ENCODE measurements around the gene TMEM25.
"Not testable (repeated sequence)": the region's sequence is repeated elsewhere in the genome, so short reads cannot be mapped to it uniquely, and the experiment has no call there.

The TMEM25 gene

GRCh38 chr11:118530683-118531596 is at the start of gene TMEM25:
Gene TMEM25, plus strand, starts transcription at chr11:118531192. Its CDS starts 610 bp downstream, at chr11:118531802.
- DNase-seq = peak; percentile 86

- DNase-seq = not testable (repeated sequence)
Measured at GRCh38 chr11:118481238-118481637, 49.8 kb upstream of the TMEM25 start.

- DNase-seq = no peak
Measured at GRCh38 chr11:118484405-118484804, 46.6 kb upstream of the TMEM25 start.

GRCh38 chr11:118485273-118485672 is 45.7 kb upstream of the TMEM25 start:
- no peak for DNase-seq

- DNase-seq = peak; percentile 88
Measured at GRCh38 chr11:118488480-118489109, 42.4 kb upstream of the TMEM25 start.

- no peak for DNase-seq
Measured at GRCh38 chr11:118491041-118491440, 40.0 kb upstream of the TMEM25 start.

- no peak for DNase-seq
Measured at GRCh38 chr11:118497831-118498230, 33.2 kb upstream of the TMEM25 start.

- DNase-seq = no peak
Measured at GRCh38 chr11:118503216-118503615, 27.8 kb upstream of the TMEM25 start.

- DNase-seq = no peak
Measured at GRCh38 chr11:118511601-118512000, 19.4 kb upstream of the TMEM25 start.

- no peak for DNase-seq
Measured at GRCh38 chr11:118514103-118514502, 16.9 kb upstream of the TMEM25 start.

GRCh38 chr11:118519549-118519948 is 11.4 kb upstream of the TMEM25 start:
- no peak for DNase-seq

GRCh38 chr11:118521892-118522311 is 9.1 kb upstream of the TMEM25 start:
- no peak for DNase-seq

- DNase-seq = no peak
Measured at GRCh38 chr11:118522571-118523072, 8.4 kb upstream of the TMEM25 start.

- DNase-seq = no peak
Measured at GRCh38 chr11:118524356-118524755, 6.6 kb upstream of the TMEM25 start.

- DNase-seq = no peak
Measured at GRCh38 chr11:118524757-118525470, 6.1 kb upstream of the TMEM25 start.

- DNase-seq = no peak
Measured at GRCh38 chr11:118526688-118527087, 4.3 kb upstream of the TMEM25 start.

- no peak for DNase-seq
Measured at GRCh38 chr11:118527109-118527508, 3.9 kb upstream of the TMEM25 start, which contains the start of gene TTC36. Gene TTC36, plus strand, starts transcription at chr11:118527474. Its CDS starts 21 bp downstream, at chr11:118527495.

- no peak for DNase-seq
Measured at GRCh38 chr11:118528511-118528910, 2.5 kb upstream of the TMEM25 start.

GRCh38 chr11:118529584-118530175 is 1.3 kb upstream of the TMEM25 start:
- no peak for DNase-seq

GRCh38 chr11:118530180-118530682 is 761 bp upstream of the TMEM25 start:
- no peak for DNase-seq

GRCh38 chr11:118531597-118532084 is 649 bp downstream of the TMEM25 start:
- no peak for DNase-seq

GRCh38 chr11:118532091-118532490 is 1.1 kb downstream of the TMEM25 start:
- DNase-seq = no peak

Data from activated CD8-positive, alpha-beta memory T cell treated with anti-CD3 and anti-CD28 coated beads, Interleukin-2, amount 50 U/mL, for 48 hours (primary cell).